ENCODE data around the gene HHIPL1.

DNA sequence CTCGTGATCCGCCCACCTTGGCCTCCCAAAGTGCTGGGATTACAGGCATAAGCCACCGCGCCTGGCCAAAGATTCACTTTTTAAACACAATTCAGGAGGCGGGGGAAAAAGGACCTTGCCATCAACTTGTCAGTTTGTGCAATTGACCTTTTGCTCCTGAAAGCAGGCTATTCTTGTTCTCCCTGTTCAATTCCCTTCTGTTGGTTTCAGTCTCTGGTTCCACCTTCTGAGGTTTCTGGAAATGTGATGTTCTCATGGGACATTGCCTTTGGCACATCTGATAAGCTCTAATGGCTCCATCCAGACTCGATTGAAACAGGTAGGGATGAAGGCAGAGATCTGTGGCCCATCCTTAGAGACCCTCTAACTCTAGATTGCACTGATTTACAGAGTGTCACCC, 23.0 kb upstream of the HHIPL1 start:
- TF ChIP-seq, protein P1, sequence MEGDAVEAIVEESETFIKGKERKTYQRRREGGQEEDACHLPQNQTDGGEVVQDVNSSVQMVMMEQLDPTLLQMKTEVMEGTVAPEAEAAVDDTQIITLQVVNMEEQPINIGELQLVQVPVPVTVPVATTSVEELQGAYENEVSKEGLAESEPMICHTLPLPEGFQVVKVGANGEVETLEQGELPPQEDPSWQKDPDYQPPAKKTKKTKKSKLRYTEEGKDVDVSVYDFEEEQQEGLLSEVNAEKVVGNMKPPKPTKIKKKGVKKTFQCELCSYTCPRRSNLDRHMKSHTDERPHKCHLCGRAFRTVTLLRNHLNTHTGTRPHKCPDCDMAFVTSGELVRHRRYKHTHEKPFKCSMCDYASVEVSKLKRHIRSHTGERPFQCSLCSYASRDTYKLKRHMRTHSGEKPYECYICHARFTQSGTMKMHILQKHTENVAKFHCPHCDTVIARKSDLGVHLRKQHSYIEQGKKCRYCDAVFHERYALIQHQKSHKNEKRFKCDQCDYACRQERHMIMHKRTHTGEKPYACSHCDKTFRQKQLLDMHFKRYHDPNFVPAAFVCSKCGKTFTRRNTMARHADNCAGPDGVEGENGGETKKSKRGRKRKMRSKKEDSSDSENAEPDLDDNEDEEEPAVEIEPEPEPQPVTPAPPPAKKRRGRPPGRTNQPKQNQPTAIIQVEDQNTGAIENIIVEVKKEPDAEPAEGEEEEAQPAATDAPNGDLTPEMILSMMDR (IDR thresholded peaks at IDR 0.05; ENCODE audit: low read depth, low read length) = no peak
- no peak for TF ChIP-seq EZH2phosphoT487 (IDR thresholded peaks at IDR 0.05; ENCODE audit: low read depth)

Data from OCI-LY3 (cell line).